HG02973 (cell line): ENCODE data around the gene FCGR3A.

ENCODE experiments used
- ATAC-seq: cut with Tn5 transposase; IDR thresholded peaks from one replicate; pipeline ENCODE4 v1.9.1; 2021; ENCODE audit warnings: moderate library complexity; ENCODE audit not compliant: unreplicated experiment

Gene FCGR3A

DNA sequence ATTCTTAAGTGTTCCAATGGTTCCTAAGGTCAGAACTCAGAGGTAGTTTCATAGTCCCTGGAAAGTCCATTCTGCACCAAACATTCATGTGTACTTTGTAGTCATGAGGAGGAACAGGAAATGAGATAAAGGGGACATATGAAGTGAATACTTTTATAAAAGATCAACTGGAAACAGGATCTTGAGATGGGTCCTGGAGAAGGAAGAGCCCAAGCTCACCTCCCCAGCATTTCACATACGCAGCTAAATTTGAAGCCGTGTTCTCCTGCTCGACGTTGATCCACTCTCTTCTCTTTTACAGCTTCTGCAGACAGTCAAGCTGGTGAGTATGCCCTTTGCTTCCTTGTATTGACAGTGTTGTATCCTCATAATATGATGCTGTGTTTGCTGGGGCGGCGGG is 43.9 kb downstream of the FCGR3A start:
- ATAC-seq, result no peak

DNA sequence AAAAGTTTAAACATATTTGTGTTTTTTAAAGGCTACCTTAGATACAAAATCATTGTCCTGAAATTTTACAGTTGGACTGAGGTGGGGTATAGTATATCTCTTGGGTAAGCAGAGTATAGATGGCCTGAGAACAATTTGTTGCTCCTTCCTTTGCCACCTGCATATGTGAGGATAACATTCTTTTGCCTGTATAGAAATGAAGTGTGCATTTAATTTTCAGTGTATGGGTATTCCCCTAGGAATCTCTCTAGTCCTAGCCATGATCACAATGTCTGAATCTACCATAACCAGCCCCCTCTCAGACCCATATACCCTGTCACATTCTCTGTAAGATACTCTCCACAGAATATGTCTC is 46.2 kb downstream of the FCGR3A start:
- ATAC-seq, result no peak

DNA sequence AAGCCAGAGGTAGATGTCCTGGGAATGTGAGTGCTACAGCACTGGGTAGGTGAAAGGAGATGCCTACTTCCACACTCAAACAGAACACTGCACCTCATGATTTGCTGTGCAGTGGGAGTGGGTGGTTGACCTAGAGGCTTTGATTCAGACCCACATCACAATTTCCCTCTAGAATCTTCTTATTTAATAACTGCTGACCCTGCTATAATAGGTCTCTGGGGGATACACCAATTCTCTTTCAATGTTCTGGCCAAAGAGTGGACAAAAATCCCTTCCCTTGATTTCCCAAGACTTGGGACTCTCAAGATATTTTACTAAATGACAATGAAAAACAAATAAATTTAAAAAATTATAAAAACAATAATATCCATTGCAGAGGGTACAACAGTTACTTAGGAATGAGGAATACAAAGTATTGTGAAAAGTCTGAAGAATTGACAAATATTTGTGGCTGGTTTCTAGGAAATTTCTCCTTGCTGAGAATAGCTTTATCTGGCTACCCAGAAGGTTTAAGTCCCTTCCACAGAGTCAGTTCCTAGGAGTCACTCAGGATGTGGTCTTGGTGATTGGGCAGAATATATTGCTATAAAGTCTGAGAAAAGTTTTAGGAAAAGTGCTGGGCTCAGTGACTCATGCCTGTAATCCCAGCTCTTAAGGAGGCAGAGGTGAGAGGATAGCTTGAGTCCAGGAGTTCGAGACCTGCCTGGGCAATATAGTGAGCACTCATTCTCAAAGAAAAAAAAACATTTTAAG is 46.8 kb downstream of the FCGR3A start:
- ATAC-seq, result no peak

DNA sequence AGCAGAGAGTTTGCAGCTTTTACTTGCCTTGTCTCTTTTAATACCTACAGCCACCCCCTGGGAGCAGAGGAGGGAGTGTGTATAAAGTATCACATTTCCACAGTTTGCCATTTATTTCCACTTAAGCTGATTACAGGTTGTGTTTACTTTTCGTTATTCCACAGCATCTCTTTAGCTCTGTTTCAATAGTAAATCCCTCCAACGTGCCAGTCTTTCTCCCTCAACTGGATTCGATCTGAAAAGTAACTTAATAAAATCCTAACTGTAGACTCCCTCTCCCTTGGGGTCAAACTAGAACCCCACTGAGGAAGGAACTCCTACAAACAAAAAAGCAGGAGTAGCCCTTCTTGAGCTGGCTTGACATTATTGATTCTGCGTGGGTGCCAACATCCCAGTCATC is 47.4 kb downstream of the FCGR3A start:
- no peak for ATAC-seq

- ATAC-seq, result no peak
These were observed 48.4 kb downstream of the FCGR3A start for GRCh38 chr1:161501234-161501633.

GRCh38 chr1:161499099-161500039 is 50.2 kb downstream of the FCGR3A start:
- no peak for ATAC-seq

DNA sequence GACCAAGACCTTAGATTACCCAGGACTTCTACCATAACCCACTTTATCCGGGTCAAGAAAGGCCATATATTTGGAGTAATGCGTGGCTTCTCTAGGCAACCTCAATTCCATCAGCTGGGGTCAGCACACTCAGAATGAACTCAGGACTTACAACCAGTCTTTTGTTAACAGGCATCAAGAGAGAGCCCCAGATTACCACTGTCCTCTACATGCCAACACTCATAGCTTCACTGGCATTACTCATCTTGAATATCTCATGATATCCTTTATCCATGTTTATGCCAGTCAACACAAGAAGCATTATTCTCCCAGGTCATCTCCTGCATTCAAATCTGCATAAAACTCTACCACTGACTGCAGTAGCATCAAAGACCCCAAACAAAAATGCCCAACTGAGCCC is 51.0 kb downstream of the FCGR3A start:
- no peak for ATAC-seq

GRCh38 chr1:161497961-161498360 is 51.7 kb downstream of the FCGR3A start:
- ATAC-seq, result no peak

DNA sequence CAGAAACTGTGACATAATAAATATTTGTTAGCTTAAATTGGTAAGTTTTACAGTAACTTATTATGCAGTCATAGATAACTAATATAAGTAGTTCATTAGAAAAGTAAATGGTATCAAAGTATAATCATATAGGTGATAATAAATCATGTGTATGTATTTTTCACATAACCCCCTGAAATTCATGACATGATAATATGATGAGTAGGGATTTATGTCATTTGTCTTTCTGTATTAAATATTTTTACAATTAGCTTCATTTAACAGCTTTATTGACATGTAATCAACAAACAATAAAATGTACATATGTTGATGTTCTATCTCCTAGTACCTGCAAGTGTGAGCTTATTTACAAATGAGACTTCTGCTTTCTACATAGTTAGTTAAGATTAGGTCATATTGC is 54.1 kb downstream of the FCGR3A start:
- no peak for ATAC-seq

DNA sequence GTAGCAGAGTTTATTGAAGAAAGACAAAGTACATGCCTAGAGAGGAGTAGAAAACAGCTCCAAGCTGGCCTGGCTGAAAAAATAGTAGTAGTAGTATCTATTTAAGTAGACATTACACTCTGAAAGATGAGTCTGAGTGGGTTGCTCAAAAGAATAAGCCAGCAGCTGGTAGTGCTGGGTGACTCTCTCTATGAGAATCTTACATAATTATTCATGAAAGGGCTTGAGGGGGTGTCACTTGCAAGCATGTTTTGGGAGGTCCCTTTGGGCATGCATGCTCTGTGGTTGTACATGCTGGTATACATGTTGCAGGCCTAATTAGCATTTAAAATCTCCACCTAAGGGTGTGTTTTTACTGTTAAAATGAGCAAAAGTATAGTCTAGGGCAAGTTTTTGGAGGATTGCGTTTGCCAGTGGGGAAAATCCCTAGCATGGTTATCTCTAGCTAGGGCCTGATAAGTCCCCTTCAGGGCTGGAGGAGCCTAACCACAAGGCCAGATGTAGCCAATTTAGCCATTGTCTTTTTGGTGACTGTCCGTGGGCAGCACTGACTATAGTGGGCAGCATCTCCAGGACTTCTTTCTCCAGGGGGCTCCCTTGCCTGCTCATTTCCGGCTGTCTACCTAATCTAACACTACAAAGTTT is 55.4 kb downstream of the FCGR3A start:
- ATAC-seq, result no peak

DNA sequence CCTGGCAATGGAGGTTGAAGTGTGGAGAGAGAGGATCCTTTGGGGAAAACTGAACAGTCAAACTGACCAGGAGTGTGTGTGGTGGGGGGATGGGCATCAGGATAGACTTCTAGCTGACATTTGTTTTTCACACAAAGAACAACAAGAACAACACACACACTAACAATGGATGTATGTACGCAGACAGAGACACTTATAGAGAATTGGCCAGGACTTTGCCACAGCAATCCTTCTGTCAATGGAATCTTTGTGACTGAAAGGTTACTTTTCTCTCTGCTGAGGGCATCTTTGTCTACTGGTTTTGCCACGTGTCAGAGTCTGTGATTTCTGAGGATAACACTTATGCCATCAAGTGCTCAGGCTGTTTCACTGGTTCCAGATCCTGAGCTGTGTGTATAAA is 56.8 kb downstream of the FCGR3A start:
- ATAC-seq, result no peak
